ENCODE results near the gene GNAI2.

DNA sequence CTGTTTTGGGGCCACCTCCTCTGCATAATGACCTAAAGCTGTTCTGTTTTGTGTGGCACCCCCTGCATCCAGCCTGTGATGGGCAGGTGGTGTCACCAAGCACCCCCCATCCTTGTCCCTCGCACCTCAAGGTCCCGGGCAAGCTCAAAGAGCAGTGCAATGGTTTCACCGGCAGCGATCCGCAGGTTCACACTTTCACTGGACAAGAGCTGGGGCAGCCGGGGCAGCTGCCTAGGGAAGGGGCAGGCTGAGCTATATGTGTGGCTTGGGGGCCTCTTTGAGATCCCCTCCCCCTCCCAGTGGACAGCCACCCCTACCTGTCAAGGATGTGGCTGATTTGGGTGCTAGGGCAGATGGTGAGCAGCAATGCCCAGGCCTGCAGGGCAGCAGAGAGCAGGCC, 53.1 kb downstream of the GNAI2 start:
- TF ChIP-seq, protein P1, sequence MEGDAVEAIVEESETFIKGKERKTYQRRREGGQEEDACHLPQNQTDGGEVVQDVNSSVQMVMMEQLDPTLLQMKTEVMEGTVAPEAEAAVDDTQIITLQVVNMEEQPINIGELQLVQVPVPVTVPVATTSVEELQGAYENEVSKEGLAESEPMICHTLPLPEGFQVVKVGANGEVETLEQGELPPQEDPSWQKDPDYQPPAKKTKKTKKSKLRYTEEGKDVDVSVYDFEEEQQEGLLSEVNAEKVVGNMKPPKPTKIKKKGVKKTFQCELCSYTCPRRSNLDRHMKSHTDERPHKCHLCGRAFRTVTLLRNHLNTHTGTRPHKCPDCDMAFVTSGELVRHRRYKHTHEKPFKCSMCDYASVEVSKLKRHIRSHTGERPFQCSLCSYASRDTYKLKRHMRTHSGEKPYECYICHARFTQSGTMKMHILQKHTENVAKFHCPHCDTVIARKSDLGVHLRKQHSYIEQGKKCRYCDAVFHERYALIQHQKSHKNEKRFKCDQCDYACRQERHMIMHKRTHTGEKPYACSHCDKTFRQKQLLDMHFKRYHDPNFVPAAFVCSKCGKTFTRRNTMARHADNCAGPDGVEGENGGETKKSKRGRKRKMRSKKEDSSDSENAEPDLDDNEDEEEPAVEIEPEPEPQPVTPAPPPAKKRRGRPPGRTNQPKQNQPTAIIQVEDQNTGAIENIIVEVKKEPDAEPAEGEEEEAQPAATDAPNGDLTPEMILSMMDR (IDR thresholded peaks at IDR 0.05) = no peak
- TF ChIP-seq POLR2A (IDR thresholded peaks at IDR 0.05) = no peak

Data from adrenal gland (tissue), 5 donors.